Left lobe of liver (tissue), 2 donors: ENCODE data around the gene RCN2. TPM values are rescaled to one million over a fixed set of nuclear protein-coding genes. Genes with fewer than 3 reads are reported as not detected.

ENCODE experiments used
- ATAC-seq: fragments of 200-7000 bp; cut with Tn5 transposase; one replicate; pipeline ENCODE4 v1.9.1; 2020; ENCODE audit warnings: mild to moderate bottlenecking, moderate library complexity
- DNase-seq: peaks from one replicate; pipeline ENCODE4 v3.0.0-alpha.2; 2020; ENCODE audit warnings: low spot score
- total RNA-seq: library from RNA; stranded (reverse); gene quantifications from one replicate; pipeline ENCODE4 v1.2.1, GENCODE V29; 2021
- donor health status: DM: no; HTN: no; CAD: no; lungs with moderate emphysema.
- donor health status: DM: no; HTN: yes; CAD: no.

Gene RCN2
- total RNA-seq, 1 donor from 2014 or later = 8.3 TPM

DNA sequence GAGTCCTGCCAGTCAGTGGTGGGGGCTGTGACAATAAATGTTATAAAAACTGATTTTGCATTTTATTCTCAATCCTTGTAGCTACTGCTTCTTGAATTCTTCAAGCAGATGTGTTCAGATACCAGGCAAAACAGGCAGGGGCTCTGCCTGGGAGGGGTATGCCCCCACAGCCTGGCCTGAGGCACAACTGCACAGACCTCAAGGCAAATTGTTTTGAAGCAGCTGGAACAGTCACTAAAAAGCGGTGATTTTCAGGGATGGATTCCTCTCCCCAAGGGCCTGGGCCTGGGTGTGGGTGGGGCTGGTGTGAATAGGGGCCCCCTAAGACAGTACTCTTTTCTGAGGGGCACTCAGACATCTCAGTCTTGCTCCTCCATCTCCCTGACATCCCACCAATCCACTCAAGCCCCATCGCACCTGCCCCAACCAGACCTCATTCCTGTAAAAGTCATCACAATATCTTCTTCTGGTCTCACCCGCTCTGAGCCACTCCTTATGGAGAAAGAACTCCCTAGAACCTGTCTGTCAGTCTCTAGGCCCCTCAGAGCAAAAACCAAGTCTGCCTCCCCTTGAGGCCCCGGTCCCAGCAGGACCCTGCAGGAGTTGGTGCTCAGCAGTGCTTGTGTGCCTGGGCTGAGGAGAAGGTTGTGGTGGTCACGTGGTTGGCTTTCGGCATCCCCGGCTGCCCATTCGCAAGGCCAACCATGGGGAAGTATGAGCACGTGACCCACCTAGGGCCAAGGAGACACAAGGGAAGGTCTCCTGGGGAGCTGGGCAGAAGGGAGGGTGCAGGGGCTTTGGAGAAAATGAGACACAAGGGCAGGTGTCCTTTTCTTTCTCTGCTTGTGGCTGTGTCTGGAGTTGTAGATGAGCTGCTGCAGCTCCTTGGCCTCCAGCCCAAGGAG lies 60.4 kb downstream of the RCN2 start:
- ATAC-seq (no peak), DNase-seq (peak; percentile 57)

DNA sequence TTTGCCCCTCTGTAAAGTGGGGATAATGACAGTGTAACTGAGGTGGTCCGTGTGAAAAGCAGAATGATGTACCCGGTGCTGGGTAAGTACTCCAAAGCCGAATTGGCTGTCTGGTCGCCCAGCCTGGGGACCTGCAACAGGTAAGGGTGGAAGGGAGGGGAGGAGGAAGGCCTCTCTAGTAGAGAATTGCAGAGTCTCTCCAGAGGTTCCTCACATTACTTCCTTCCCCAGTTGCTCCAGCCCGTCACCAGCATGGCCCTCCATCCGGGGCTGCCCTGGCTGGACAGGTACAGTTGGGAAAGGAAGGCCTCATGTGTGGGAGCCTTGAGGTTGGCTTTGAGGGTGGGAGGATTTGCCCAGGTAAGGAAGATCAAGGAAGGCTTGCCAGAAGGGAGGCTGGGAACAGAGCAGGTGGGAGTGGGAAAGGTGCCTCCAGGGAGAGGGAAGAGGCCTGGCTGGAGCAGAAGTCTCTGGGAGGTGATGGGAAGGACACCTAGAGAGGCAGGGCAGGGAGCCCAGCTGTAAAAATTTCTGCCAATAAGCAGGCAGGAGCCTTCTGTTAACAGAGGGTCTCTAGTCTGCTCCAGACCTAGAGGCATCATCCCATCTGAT lies 61.7 kb downstream of the RCN2 start:
- DNase-seq (peak; percentile 41), ATAC-seq (no peak)

DNA sequence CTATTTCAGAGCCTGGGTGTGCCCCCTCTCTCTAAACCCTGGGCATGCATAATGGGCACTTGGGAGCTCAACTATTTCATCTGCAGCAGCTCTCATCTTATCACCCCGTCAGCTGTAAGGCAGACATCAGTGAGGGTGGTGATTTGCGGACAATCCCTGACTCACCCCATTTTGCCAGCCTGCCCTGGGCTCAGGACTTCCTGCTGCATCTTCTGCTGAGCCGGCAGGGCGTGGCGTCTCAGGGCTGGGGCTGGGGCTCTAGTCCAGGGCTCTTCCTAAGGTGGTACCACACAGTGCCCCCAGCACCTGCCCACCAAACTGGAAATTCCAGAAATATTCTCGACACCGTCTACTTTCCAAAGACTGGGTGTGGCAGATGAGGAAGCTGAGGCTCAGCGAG lies 62.5 kb downstream of the RCN2 start:
- DNase-seq (peak; percentile 47), ATAC-seq (no peak)

DNA sequence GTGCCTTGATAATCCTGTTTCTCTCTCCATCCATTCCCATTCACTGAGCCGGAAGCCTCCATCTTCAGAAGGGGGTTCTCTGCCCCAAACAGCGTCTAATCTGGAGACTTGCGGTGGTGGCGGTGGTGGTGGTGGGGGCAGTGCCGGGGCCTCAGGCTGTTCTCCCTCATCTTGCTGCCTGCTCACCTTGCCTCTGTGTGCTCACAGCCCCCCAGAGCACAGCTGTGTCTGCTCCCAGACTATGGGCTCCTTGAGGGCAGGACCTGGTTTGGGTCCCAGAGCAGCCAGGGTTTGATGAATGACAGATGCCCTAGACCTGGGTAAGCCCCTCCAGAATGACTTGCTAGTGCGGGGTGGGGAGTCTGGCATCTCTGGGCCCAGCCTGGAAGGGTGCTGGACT lies 62.9 kb downstream of the RCN2 start:
- ATAC-seq (no peak), DNase-seq (peak; percentile 41)

DNA sequence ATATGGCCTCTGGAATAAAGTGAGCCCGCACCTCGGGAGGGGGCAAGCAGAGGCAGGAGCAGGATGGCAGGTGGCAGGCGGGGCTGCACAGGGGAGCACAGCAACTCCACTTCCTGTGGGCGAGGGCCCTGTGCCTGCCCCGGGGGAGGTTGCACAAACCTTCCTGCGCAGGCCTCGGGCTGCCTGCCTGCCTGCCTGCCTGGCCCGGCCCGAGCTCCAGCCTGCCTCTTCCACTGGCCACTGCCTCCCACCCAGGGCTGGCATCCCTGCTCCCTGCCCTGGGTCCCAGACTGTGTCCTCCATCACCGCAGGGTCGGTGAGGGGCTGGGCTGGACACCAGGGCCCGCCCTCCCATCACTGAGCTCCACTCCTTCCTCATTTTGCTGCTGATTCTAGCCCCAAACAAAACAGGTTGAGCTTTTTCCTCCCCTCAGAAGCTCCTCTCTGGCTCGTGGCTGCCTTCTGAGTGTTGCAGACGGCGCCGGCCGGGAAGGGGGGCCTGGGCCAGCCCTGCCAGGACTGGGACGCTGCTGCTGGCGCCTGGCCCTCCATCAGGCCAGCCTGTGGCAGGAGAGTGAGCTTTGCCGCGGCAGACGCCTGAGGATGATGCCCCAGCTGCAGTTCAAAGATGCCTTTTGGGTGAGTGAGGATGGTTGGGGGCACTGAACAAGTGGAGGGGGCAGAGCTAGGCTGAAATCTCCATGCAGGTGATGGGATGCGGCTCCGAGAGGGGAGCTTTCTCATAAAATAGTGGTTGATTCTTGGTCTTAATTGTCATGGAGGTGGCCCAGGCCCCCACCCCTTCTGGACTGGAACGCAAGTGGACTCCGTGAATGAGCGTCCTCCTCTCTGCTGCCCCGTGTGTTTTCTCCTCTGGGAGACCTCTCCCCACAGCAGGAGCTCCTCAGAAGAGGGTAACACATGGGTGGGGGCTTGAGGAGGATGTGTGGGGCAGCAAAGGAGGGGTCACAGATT lies 63.7 kb downstream of the RCN2 start, which contains the start of gene PSTPIP1:
PSTPIP1 (plus strand) TSS at position 156 of the 975 bp plus-strand sequence; CDS start at position 604, 448 bp downstream.
- peak; percentile 41 for ATAC-seq

DNA sequence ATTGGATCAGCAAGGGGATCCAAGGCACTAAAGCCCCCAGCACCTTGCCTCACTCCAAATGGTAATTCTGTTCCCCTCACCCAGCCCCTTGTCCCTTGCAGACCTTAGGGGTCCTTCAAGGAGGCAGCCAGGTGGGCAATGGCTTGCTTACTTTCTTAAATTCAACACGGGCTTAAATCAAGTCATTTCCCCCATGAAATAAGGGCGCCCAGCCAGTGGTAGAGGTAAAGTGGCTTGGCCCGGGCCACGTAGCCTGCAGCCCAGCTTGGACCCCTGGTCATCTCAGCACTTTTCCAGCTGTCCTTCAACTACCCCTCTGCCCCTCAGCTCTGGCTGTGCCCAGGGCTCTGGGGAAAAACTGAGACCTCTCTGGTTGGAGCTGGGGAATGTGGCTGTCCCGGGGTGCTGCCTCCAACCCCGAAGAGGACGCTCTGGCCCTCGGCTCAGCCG lies 64.6 kb downstream of the RCN2 start:
- ATAC-seq = no peak
- no peak for DNase-seq

More for the DNA sequence above, 63.7 kb downstream of the RCN2 start, which contains the start of gene PSTPIP1:
- DNase-seq = peak; percentile 54

DNA sequence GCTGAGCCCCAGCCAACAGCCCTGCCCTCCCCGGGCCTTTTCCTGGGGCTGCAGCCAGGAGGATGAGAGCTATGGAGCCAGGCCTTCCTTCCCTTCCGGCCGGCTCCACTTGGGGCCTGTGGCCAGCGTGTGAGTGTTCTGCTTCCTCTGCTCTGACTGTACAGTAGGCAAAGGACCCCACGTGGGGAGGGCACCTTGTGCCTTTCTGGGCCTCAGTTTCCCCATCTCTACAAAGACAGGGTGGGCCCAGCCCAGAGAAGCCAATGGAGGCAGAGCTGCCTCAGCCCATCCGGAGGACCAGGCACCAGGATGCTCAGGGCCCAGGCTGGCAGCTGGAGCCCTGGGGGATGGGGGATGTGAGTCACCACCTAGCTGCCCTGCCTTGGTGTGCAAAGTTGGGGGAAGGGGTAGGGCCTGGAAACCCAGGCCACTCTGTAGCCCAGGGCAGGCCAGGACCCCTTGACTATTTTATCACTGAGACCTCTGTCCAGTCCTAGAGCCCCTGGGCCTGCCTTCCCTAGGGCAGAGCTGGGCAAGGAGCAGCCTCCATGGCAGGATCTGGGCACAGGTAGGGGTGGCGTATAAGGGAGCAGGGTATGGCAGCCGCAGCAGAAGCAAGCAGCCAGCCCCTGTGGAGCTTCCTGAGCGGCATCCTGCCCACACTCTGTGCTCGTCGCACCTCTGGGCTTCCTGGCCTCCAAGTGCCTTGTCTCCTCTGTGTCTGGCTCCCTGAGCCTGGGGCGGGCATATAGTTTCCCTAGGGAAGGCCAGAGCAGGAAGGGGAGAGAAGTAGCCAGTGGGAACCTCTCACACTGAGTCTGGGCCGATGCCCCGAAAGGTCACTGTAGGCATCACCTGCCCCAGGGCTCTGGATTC lies 65.2 kb downstream of the RCN2 start:
- peak; percentile 45 for ATAC-seq
- DNase-seq = no peak

DNA sequence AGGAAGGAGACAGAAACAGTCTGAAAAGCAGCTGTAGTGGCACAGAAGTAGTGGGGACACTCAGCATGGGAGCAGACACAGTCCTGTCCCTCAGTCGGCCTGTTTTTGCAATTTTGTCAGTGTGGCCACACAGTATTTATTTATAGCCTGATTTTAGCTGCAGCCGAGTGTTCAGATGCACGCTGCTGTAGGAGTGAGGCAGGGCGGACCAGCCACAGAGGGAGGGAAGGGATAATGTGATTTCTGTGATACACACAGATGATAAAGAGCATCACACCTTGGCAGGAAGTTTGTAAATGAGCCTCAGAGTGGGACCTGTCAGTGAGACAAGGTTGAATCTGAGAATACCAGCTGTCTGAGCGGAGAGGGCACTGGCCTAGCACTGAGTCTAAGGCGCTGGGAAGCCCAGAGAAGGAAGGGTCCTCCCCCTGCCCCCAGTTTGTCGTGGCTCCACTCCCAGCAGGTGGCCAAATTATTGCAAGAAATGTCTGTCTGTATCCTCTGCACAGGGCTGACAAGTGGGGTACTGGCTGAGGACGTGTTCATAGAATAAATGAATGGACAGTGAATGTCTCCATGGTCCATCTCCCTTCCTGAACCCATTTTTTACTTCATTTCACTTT lies 67.2 kb downstream of the RCN2 start:
- DNase-seq (no peak), ATAC-seq (no peak)

DNA sequence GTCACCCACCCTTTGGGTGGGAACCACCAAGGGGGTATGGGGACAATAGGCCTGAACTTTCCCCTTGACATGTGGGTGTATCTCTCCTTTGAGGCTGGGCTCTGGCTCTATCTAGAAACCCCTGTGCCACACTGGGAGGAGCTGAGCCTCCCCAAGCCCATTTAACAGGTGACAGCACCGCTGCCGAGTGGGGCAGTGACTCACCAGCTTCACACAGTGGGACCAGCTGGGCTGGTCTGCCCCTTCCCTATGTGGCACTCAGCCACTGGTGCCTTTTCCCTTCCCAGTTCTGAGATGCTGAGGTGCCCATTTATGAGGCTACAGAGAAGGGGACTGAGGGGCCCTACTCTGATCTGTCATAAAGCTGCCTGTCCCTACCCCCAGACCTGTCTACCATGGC lies 68.4 kb downstream of the RCN2 start:
- DNase-seq = no peak
- no peak for ATAC-seq

DNA sequence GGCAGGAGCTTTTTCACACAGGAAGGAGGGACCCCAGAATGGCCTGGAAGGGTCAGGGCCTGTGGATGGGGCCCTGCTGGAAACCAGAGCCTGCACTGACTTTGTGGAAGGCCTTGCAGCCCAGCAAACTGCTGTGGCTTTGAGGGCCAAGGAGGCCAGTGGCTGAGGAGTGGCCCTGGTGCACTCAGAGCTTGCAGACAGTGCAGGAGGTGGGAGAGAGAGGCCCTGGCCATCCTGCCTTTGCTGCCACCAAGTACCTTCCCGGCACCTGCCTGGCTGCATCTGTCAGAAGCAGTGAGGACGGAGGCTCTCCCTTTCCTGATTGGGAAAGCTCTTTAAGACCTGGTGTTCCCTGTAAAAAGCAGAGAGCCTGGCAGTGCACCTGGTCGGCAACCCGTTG lies 69.8 kb downstream of the RCN2 start:
- ATAC-seq (no peak), DNase-seq (no peak)

DNA sequence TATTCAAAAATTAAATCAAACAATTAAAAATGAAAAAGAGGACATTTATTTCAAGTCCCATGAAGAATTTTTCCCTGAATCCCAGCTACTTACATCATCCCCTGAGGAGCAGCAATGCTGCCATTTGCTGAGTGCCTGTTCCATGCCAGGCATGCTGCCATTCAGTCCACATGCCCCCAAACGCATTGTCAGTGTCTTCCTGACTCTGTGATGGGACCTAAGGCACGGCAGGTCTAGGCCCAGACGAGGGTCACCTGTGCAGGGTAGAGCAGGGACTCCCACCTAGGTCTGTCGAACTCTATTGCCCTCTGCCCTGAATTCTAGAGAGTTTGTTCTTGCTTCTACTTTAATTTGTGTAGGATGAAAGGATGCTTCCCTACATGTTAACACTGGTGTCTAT lies 70.4 kb downstream of the RCN2 start:
- no peak for ATAC-seq
- DNase-seq = no peak

DNA sequence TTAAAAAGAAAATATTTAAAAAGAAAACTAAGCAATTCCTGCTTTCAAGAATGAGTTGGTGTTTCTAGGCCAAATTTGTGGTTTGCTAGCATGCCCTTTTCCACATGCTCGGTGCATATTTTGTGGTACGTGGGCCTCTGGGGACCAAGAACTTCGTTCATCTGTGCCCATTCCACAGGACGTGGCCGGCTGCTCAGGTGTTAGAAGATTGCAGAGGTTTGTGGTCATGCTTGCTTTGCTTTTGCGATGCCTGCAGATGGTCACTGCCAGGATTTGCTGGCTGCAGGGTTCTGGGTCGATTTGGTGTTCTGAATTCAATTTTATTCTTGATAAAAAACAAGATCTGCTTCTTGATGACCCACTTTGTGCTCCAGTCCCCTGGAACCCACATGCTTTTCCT lies 70.9 kb downstream of the RCN2 start:
- no peak for DNase-seq

DNA sequence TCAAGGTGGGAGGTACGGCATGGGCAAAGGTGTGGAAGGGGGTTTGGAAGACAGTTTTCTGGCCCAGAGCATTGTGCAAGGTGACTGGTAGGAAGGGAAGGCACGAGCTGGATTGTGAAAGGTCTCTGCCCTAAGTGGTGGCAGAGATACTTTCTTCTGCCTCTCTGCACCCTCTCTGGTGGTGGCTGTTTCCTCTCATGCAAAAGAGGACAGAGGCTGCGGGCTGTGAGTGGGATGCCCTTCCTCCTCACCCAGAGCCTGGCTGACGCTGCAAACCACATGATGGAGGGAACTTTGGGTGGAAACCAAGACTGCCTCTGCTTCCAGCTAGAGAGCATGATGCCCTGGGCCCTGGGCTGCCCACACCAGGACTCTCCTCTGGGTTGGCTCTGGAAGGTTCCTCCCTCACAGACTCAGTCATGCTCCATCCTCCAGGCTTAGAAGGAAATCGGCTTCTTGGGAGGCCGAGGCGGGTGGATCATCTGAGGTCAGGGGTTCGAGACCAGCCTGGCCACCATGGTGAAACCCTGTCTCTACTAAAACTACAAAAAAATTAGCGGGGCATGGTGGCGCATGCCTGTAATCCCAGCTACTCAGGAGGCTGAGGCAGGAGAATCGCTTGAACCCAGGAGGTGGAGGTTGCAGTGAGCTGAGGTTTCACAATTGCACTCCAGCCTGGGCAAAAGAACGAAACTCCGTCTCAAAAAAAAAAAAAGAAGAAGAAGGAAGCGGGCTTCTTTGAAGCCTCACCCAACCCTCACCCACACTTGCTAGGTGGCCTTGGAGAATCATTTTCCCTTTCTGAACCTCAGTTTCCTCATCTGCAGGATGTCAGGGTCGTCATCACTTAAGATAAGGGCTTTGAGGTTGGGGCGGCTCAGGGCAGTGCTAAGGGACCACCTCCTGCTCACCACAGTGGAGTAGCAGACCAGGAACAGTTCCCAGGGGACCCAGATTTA lies 71.7 kb downstream of the RCN2 start:
- ATAC-seq (peak; percentile 54), DNase-seq (no peak)

More for the DNA sequence above, 70.9 kb downstream of the RCN2 start:
- no peak for ATAC-seq

Other genes starting within 250 kb of the RCN2 start
- 6.9 TPM for gene SCAPER, start 26.4 kb upstream of the RCN2 start, total RNA-seq
- gene PSTPIP1, start 63.4 kb downstream of the RCN2 start, total RNA-seq = 1.5 TPM
- 75.2 TPM for gene TSPAN3, start 139.4 kb downstream of the RCN2 start, total RNA-seq